Measurements from ENCODE around the gene AIF1L. TPM values are rescaled to one million over a fixed set of nuclear protein-coding genes. Genes with fewer than 3 reads are reported as not detected.

The AIF1L gene
- total RNA-seq, 2 donors from 2014 or later = 18.8 to 21.9 TPM

- Histone ChIP-seq H3K27ac (no peak overlapping the region), H3K27me3 (replicated peaks; ENCODE audit: insufficient read depth) (no peaks in the 10 kb centered on the region), H3K4me3 (no peak overlapping the region), H3K36me3 (no peaks in the 10 kb centered on the region), H3K9me3 (no peaks in the 10 kb centered on the region), H3K4me1 (ENCODE audit: control insufficient read depth in 1 of 2, low read depth in 2 of 2) (peaks cover 2 to 36% of the 10 kb centered on the region in 2 donors)
- DNase-seq (ENCODE audit: low spot score) (no peak), ATAC-seq (ENCODE audit: insufficient number of reproducible peaks, low FRiP score, low read depth) (no peak)
- no peak for TF ChIP-seq CTCF (IDR thresholded peaks at IDR 0.05)
Observed at GRCh38 chr9:131101207-131101964, 5.1 kb downstream of the AIF1L start.

DNA sequence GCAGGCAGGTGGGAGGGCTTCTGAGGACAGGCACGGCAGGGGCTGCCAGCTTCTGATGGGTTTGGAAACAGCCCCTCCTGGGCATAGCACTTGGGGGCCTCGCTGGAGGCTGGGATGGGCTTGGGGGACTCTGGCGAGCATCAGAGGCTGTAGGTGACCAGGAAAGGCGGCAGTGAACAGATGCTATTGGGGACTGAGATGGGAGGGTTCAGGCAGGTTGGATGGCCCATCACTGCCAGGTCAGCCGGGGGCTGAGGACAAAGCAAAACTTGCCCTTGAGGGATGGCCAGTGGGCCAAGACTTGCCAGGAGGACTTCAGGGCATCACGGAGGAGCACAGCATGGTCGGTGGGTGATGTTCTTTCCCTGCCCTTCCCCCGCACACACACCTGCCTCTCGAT is 6.7 kb downstream of the AIF1L start:
- H3K36me3 ChIP-seq = no peaks in the 10 kb centered on the region
- DNase-seq (ENCODE audit: low spot score) = no peak
- no peak overlapping the region for H3K4me3 ChIP-seq
- H3K27me3 ChIP-seq (replicated peaks; ENCODE audit: insufficient read depth) = no peaks in the 10 kb centered on the region
- H3K9me3 ChIP-seq = no peaks in the 10 kb centered on the region
- no peak overlapping the region for H3K27ac ChIP-seq
- no peak for ATAC-seq (ENCODE audit: insufficient number of reproducible peaks, low FRiP score, low read depth)
- H3K4me1 ChIP-seq (ENCODE audit: control insufficient read depth in 1 of 2, low read depth in 2 of 2) = peaks cover 2 to 20% of the 10 kb centered on the region in 2 donors
- TF ChIP-seq CTCF (IDR thresholded peaks at IDR 0.05) = no peak

- no peak for ATAC-seq (ENCODE audit: insufficient number of reproducible peaks, low FRiP score, low read depth)
- H3K4me3 ChIP-seq = no peak overlapping the region
- no peak for DNase-seq (ENCODE audit: low spot score)
- TF ChIP-seq CTCF (IDR thresholded peaks at IDR 0.05) = no peak
- no peaks in the 10 kb centered on the region for H3K36me3 ChIP-seq
- no peaks in the 10 kb centered on the region for H3K9me3 ChIP-seq
- no peaks in the 10 kb centered on the region for H3K27me3 ChIP-seq (replicated peaks; ENCODE audit: insufficient read depth)
- H3K27ac ChIP-seq = no peak overlapping the region
- H3K4me1 ChIP-seq (ENCODE audit: control insufficient read depth in 1 of 2, low read depth in 2 of 2) = peaks cover 2 to 15% of the 10 kb centered on the region in 2 donors
Observed at GRCh38 chr9:131103535-131103934, 7.2 kb downstream of the AIF1L start.

DNA sequence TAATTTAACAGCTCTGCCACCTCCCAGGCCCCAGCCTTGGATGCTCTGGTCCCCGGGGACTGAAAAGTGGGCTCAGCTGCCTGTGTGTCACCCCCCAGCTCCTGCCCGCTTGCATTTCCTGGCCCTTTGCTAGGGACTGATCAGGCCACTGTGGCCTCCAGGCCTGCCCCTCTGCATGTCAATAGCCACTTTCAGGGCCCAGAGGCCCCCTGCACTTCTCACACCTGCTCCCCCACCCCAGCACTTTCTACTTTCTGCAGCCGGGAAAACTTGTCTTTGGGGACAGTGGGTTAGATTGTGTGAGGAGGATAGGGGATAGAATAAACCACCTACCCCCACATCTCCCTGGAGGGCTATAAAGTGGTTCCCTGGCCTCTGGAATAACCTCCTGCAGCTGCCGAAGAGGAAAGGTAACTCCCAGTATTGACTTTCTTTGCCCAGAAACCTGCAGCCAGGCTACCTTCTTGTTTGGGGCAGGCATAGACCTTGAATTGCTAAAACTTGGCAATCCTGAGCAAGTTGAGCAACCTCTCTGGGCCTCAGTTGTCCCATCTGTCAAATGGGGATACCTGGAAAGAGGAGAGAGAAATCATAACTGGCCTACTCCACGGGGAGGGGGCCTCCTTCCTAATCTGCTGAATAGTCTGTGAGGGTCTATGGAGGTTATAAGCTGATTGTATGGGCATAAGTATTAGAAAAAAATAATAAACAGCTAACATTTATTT is 7.8 kb downstream of the AIF1L start:
- H3K36me3 ChIP-seq = no peaks in the 10 kb centered on the region
- no peaks in the 10 kb centered on the region for H3K9me3 ChIP-seq
- peaks cover 2 to 10% of the 10 kb centered on the region in 2 donors for H3K4me1 ChIP-seq (ENCODE audit: control insufficient read depth in 1 of 2, low read depth in 2 of 2)
- ATAC-seq (ENCODE audit: insufficient number of reproducible peaks, low FRiP score, low read depth) = no peak
- H3K4me3 ChIP-seq = no peak overlapping the region
- DNase-seq (ENCODE audit: low spot score) = no peak
- H3K27me3 ChIP-seq (replicated peaks; ENCODE audit: insufficient read depth) = no peaks in the 10 kb centered on the region
- H3K27ac ChIP-seq = no peak overlapping the region
- no peak for TF ChIP-seq CTCF (IDR thresholded peaks at IDR 0.05)

DNA sequence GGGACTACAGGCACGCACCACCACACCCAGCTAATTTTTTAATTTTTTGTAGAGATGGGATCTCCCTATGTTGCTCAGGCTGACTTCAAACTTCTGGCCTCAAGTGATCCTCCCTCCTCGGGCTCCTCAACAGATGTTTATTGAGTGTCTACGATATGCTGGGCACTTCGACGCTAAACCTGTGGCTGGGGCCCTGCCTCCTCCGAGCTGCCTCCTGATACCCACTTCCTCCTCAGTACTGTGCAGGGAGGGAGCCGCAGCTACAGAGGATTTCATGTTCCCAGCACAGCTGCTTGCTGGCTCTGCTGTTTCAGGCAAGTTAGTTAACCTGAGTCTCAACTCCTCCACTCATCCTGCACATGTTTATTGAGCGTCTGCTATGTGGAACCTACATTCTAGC is 9.6 kb downstream of the AIF1L start:
- no peak overlapping the region for H3K4me3 ChIP-seq
- H3K27me3 ChIP-seq (replicated peaks; ENCODE audit: insufficient read depth) = no peaks in the 10 kb centered on the region
- no peak for DNase-seq (ENCODE audit: low spot score)
- no peaks in the 10 kb centered on the region for H3K36me3 ChIP-seq
- ATAC-seq (ENCODE audit: insufficient number of reproducible peaks, low FRiP score, low read depth) = no peak
- TF ChIP-seq CTCF (IDR thresholded peaks at IDR 0.05) = no peak
- H3K4me1 ChIP-seq (ENCODE audit: control insufficient read depth in 1 of 2, low read depth in 2 of 2) = no peaks in the 10 kb centered on the region
- H3K27ac ChIP-seq = no peak overlapping the region
- H3K9me3 ChIP-seq = no peaks in the 10 kb centered on the region
